EH (cell line): ENCODE measurements around the gene CAMK2D.

ENCODE experiments used
- DNase-seq: peaks from one replicate; pipeline ENCODE4 v3.0.0-alpha.2; 2015; ENCODE audit warnings: low read depth

The CAMK2D gene

GRCh38 chr4:113471146-113471860, 290.2 kb downstream of the CAMK2D start:
- peak; percentile 37 for DNase-seq

GRCh38 chr4:113469926-113470325, 291.6 kb downstream of the CAMK2D start:
- no peak for DNase-seq

GRCh38 chr4:113469023-113469390, 292.5 kb downstream of the CAMK2D start:
- peak; percentile 20 for DNase-seq

GRCh38 chr4:113468165-113469022, 293.1 kb downstream of the CAMK2D start:
- DNase-seq = peak; percentile 100

- DNase-seq = peak; percentile 70
These were observed 294.0 kb downstream of the CAMK2D start for GRCh38 chr4:113467581-113467980.

- no peak for DNase-seq
These were observed 299.3 kb downstream of the CAMK2D start for GRCh38 chr4:113462286-113462685.

GRCh38 chr4:113461281-113461680, 300.3 kb downstream of the CAMK2D start:
- no peak for DNase-seq

- DNase-seq = peak; percentile 54
These were observed 303.7 kb downstream of the CAMK2D start for GRCh38 chr4:113457886-113458285.

GRCh38 chr4:113457121-113457520, 304.4 kb downstream of the CAMK2D start:
- no peak for DNase-seq

- no peak for DNase-seq
These were observed 306.5 kb downstream of the CAMK2D start for GRCh38 chr4:113455061-113455460.

GRCh38 chr4:113452868-113453620, 308.5 kb downstream of the CAMK2D start:
- DNase-seq = peak; percentile 32

- DNase-seq = no peak
These were observed 309.4 kb downstream of the CAMK2D start for GRCh38 chr4:113452152-113452551.

GRCh38 chr4:113450295-113451080, 311.1 kb downstream of the CAMK2D start:
- DNase-seq = no peak

- no peak for DNase-seq
These were observed 312.0 kb downstream of the CAMK2D start for GRCh38 chr4:113449410-113449974.

GRCh38 chr4:113447769-113448168, 313.8 kb downstream of the CAMK2D start:
- no peak for DNase-seq

- DNase-seq = no peak
These were observed 314.5 kb downstream of the CAMK2D start for GRCh38 chr4:113447061-113447460.

GRCh38 chr4:113446019-113446418, 315.5 kb downstream of the CAMK2D start:
- DNase-seq = peak; percentile 78

GRCh38 chr4:113445286-113445685, 316.3 kb downstream of the CAMK2D start:
- DNase-seq = peak; percentile 97

GRCh38 chr4:113444386-113444785, 317.2 kb downstream of the CAMK2D start:
- peak; percentile 81 for DNase-seq

- peak; percentile 61 for DNase-seq
These were observed 318.7 kb downstream of the CAMK2D start for GRCh38 chr4:113442826-113443225.

- no peak for DNase-seq
These were observed 321.2 kb downstream of the CAMK2D start for GRCh38 chr4:113440371-113440770.
